Measurements from ENCODE around the gene FRMD6.

DNA sequence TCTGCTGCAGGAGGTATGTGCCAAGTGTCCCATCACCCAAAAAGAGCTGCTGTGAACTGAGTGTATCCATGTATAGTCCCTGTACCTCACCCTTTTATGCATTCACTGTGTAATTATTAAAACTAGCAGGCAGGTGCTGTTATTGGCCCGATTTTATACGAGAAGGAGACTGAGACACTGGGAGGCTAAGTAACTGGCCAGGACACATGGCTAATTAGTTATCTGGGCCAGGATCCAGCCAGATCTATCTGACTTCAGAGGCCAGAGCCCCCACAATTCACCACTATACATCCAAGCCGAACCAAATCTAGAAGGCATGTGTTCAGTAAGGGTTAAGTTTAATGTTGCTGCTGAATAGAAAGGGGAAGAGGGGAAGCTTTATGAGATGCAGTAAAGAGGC is 73.4 kb downstream of the FRMD6 start:
- TF ChIP-seq, protein P1, sequence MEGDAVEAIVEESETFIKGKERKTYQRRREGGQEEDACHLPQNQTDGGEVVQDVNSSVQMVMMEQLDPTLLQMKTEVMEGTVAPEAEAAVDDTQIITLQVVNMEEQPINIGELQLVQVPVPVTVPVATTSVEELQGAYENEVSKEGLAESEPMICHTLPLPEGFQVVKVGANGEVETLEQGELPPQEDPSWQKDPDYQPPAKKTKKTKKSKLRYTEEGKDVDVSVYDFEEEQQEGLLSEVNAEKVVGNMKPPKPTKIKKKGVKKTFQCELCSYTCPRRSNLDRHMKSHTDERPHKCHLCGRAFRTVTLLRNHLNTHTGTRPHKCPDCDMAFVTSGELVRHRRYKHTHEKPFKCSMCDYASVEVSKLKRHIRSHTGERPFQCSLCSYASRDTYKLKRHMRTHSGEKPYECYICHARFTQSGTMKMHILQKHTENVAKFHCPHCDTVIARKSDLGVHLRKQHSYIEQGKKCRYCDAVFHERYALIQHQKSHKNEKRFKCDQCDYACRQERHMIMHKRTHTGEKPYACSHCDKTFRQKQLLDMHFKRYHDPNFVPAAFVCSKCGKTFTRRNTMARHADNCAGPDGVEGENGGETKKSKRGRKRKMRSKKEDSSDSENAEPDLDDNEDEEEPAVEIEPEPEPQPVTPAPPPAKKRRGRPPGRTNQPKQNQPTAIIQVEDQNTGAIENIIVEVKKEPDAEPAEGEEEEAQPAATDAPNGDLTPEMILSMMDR (IDR thresholded peaks at IDR 0.05; ENCODE audit: insufficient read depth, low read length): no peak
- TF ChIP-seq POLR2AphosphoS5 (IDR thresholded peaks at IDR 0.05; ENCODE audit: low read depth): no peak
- TF ChIP-seq GABPA (IDR thresholded peaks at IDR 0.05; ENCODE audit: low read depth): no peak
